HepG2 (cell line): ENCODE results near the gene DMRTB1. TPM values are rescaled to one million over a fixed set of nuclear protein-coding genes. Genes with fewer than 3 reads are reported as not detected.

ENCODE experiments used
- ATAC-seq: fragments of 200-7000 bp; cut with Tn5 transposase; 3 replicates; pipeline ENCODE4 v1.9.1; 2020; ENCODE audit warnings: mild to moderate bottlenecking, moderate library complexity
- BruUV-seq: library from RNA; stranded (reverse); fragments of 400-500 nt; replicated peaks from 2 replicates; lab custom pipeline; 2021; lab: Mats Ljungman, UMichigan
- CTCF ChIA-PET: fragments of 300-600 bp; formaldehyde crosslinking; extraction: SDS; loops from one replicate; lab custom pipeline; 2021; ENCODE audit warnings: low total read pairs, inconsistent platforms, low intra/inter-chr PET ratio; lab: Yijun Ruan, JAX
- POLR2A ChIA-PET: fragments of 350-600 bp; sonication (Branson Sonifier 250); formaldehyde crosslinking; loops from one replicate; lab custom pipeline; 2020; ENCODE audit warnings: antibody characterized with exemption, inconsistent platforms; lab: Yijun Ruan, JAX
- DNase-seq: peaks from one replicate; pipeline ENCODE4 v3.0.0-alpha.2; 2015; ENCODE audit warnings: low spot score
- FAIRE-seq: peaks from 3 replicates; lab custom pipeline; 2011; peaks lifted over from hg19 to GRCh38; lab: Jason Lieb, UNC
- H2AFZ ChIP-seq: one replicate; pipeline ENCODE4 v1.6.1; 2011; ENCODE audit warnings: low read length, inconsistent platforms
- H3K27ac ChIP-seq: fragments of 300-600 bp; 3 replicates; pipeline ENCODE4 v1.8.0; 2011; ENCODE audit warnings: mixed run types, mild to moderate bottlenecking, mixed read lengths, low read length, inconsistent platforms; ENCODE audit not compliant: insufficient read depth; ENCODE audit errors: extremely low read length
- H3K27me3 ChIP-seq, 2 experiments: fragments of 200-600 bp in 1 of 2; 2 replicates in 1 of 2; 3 replicates in 1 of 2; pipeline versions ENCODE4 v1.6.0 to v1.8.0; 2011; ENCODE audit warnings: low read length in 2 of 2, mild to moderate bottlenecking in 2 of 2, moderate library complexity in 2 of 2, inconsistent platforms in 1 of 2; ENCODE audit not compliant: insufficient read depth in 2 of 2, control insufficient read depth in 1 of 2
- H3K36me3 ChIP-seq, 2 experiments: fragments of 200-600 bp in 1 of 2; replicated peaks in 1 of 2; 2 replicates in 1 of 2; 3 replicates in 1 of 2; pipeline versions ENCODE4 v1.5.1 to v1.8.0; 2011; ENCODE audit warnings: low read length in 2 of 2, inconsistent platforms in 1 of 2; ENCODE audit not compliant: insufficient read depth in 2 of 2, control insufficient read depth in 1 of 2
- H3K4me1 ChIP-seq: 2 replicates; pipeline ENCODE4 v1.5.1; 2012; ENCODE audit warnings: low read length, inconsistent platforms; ENCODE audit not compliant: insufficient read depth
- H3K4me2 ChIP-seq: 2 replicates; pipeline ENCODE4 v1.6.0; 2011; ENCODE audit warnings: low read depth, low read length, inconsistent platforms
- H3K4me3 ChIP-seq, 3 experiments: fragments of 200-600 bp in 1 of 3; sonication (generic), shearing (Covaris generic) in 1 of 3; replicated peaks in 1 of 3; 2 replicates each; pipeline ENCODE4 v1.5.1; 2011 to 2016; ENCODE audit warnings: low read length in 3 of 3, inconsistent platforms in 2 of 3, low read depth in 2 of 3, mild to moderate bottlenecking in 2 of 3, control low read depth in 1 of 3, mixed read lengths in 1 of 3; ENCODE audit not compliant: insufficient read depth in 1 of 3
- H3K79me2 ChIP-seq: one replicate; pipeline ENCODE4 v1.6.1; 2011; ENCODE audit warnings: low read length, inconsistent platforms; ENCODE audit not compliant: insufficient read depth
- H3K9ac ChIP-seq: 2 replicates; pipeline ENCODE4 v1.6.0; 2011; ENCODE audit warnings: mild to moderate bottlenecking, low read depth, low read length, inconsistent platforms; ENCODE audit not compliant: insufficient read depth
- H3K9me3 ChIP-seq: 2 replicates; pipeline ENCODE4 v1.5.1; 2012; ENCODE audit warnings: mild to moderate bottlenecking, low read length
- H4K20me1 ChIP-seq: 2 replicates; pipeline ENCODE4 v1.6.0; 2011; ENCODE audit warnings: inconsistent platforms, mild to moderate bottlenecking, low read length, moderate library complexity; ENCODE audit not compliant: insufficient read depth
- CCAR2 ChIP-seq: fragments of 200-400 bp; formaldehyde crosslinking; optimal IDR thresholded peaks from 2 replicates; pipeline ENCODE3; 2018; ENCODE audit warnings: low read depth, mild to moderate bottlenecking, low read length, moderate library complexity
- CREBL2 ChIP-seq: sonication (generic); formaldehyde crosslinking; IDR thresholded peaks from 2 replicates; pipeline ENCODE4 v1.8.1; 2023; ENCODE audit warnings: missing genetic modification reagents, mild to moderate bottlenecking, borderline replicate concordance
- HNF1B ChIP-seq: sonication (generic); formaldehyde crosslinking; IDR thresholded peaks from 2 replicates; pipeline ENCODE4 v1.5.1; 2020; ENCODE audit warnings: mild to moderate bottlenecking, moderate library complexity, missing genetic modification reagents
- KLF11 ChIP-seq: IDR thresholded peaks from 2 replicates; pipeline ENCODE4 v1.6.1; 2016; ENCODE audit warnings: missing compliant biosample characterization
- KLF16 ChIP-seq, 2 experiments: sonication (generic) in 1 of 2; formaldehyde crosslinking in 1 of 2; IDR thresholded peaks; 2 replicates each; pipeline versions ENCODE4 v1.6.1 to v1.8.0; 2016 to 2023; ENCODE audit warnings: missing genetic modification reagents in 2 of 2, missing compliant biosample characterization in 1 of 2
- MED1 ChIP-seq: sonication (generic); formaldehyde crosslinking; IDR thresholded peaks from 2 replicates; pipeline ENCODE4 v1.4.0; 2020; ENCODE audit warnings: missing genetic modification reagents
- MYC ChIP-seq: sonication (generic); formaldehyde crosslinking; IDR thresholded peaks from 2 replicates; pipeline ENCODE4 v1.9.0; 2021; ENCODE audit warnings: missing genetic modification reagents, borderline replicate concordance
- RARG ChIP-seq: sonication (generic); formaldehyde crosslinking; IDR thresholded peaks from 2 replicates; pipeline ENCODE4 v1.4.0; 2020; ENCODE audit warnings: low read depth, mild to moderate bottlenecking, missing genetic modification reagents
- TEAD3 ChIP-seq: optimal IDR thresholded peaks from 2 replicates; pipeline ENCODE3; 2016; ENCODE audit warnings: borderline replicate concordance
- TRAFD1 ChIP-seq: sonication (generic); formaldehyde crosslinking; IDR thresholded peaks from 2 replicates; pipeline ENCODE4 v1.5.1; 2020; ENCODE audit warnings: missing genetic modification reagents, mild to moderate bottlenecking, borderline replicate concordance
- ZNF235 ChIP-seq: sonication (generic); formaldehyde crosslinking; IDR thresholded peaks from 2 replicates; pipeline ENCODE4 v1.8.1; 2023; ENCODE audit warnings: mild to moderate bottlenecking, missing genetic modification reagents, borderline replicate concordance
- ZNF367 ChIP-seq: sonication (generic); formaldehyde crosslinking; IDR thresholded peaks from 2 replicates; pipeline ENCODE4 v1.4.0; 2020; ENCODE audit warnings: missing genetic modification reagents, borderline replicate concordance
- ZNF614 ChIP-seq: IDR thresholded peaks from 2 replicates; pipeline ENCODE4 v1.6.1; 2018; ENCODE audit warnings: missing biosample characterization, missing genetic modification reagents, inconsistent platforms, borderline replicate concordance
- ZNF724P ChIP-seq: sonication (generic); formaldehyde crosslinking; IDR thresholded peaks from 2 replicates; pipeline ENCODE4 v1.8.0; 2022; ENCODE audit warnings: missing genetic modification reagents, borderline replicate concordance
- ZNF839 ChIP-seq: sonication (generic); formaldehyde crosslinking; IDR thresholded peaks from 2 replicates; pipeline ENCODE4 v1.4.0; 2020; ENCODE audit warnings: missing genetic modification reagents, mild to moderate bottlenecking, borderline replicate concordance
- WGBS: methylation state at CpG from one replicate; pipeline ENCODE4 v1.1.6; 2017; ENCODE audit warnings: low lambda C conversion rate; 5-methylcytosine and 5-hydroxymethylcytosine counted together
- in situ Hi-C: cut with HindIII; loops from 2 replicates; pipeline ENCODE4 v1.10.0; 2017; ENCODE audit warnings: low pct_unique_long_range_greater_than_20kb; ENCODE audit not compliant: extremely low pct_ligation_motif_present
- intact Hi-C: fragments of 100-400 bp; cut with micrococcal nuclease; formaldehyde crosslinking; loops from one replicate; pipeline ENCODE4 v1.10.0; 2022; ENCODE audit not compliant: unreplicated experiment
- polyA plus RNA-seq, 8 experiments: library from polyadenylated mRNA; depleted of rRNA in 3 of 8; stranded (reverse) in 7 of 8; unstranded in 1 of 8; fragments of >200 nt; fragmentation: Illumina TruSeq in 4 of 8; extraction: Trizol in 4 of 8; gene quantifications; 2 replicates each; pipeline versions ENCODE4 v1.2.1 to v1.2.3, GENCODE V29; 2011 to 2016; ENCODE audit warnings: low read depth in 4 of 8, missing spikeins in 1 of 8, mixed read lengths in 1 of 8; ENCODE audit not compliant: insufficient read depth in 1 of 8
- total RNA-seq, 5 experiments: library from RNA; depleted of rRNA; stranded (reverse); fragments of >200 nt; fragmentation: Illumina TruSeq; extraction: Trizol; gene quantifications; 2 replicates each; pipeline ENCODE4 v1.2.3, GENCODE V29; 2016; ENCODE audit warnings: low read depth in 1 of 5
- TF ChIP-seq, protein P1 (sequence below): sonication (generic); formaldehyde crosslinking; IDR thresholded peaks from 2 replicates; pipeline ENCODE4 v1.4.0; 2020; ENCODE audit warnings: missing genetic modification reagents
- TF ChIP-seq, protein P2 (sequence below): sonication (generic); formaldehyde crosslinking; IDR thresholded peaks from 2 replicates; pipeline ENCODE4 v1.4.0; 2020; ENCODE audit warnings: missing genetic modification reagents

The DMRTB1 gene
- total and polyA plus RNA-seq, 2 of the 13 experiments (the other 11 are each of a cell fraction or from before 2014, with no cell fraction given), result not detected

- no TSS peak for BruUV-seq
- TF ChIP-seq KLF11 (CRISPR knock-in tag) (no peak), TRAFD1 (CRISPR knock-in tag) (no peak), ZNF839 (CRISPR knock-in tag) (no peak), TEAD3 (CRISPR knock-in tag) (no peak), HNF1B (CRISPR knock-in tag) (no peak), CCAR2 (no peak), KLF16 (CRISPR knock-in tag; IDR thresholded peaks at IDR 0.05) (no peak), ZNF367 (CRISPR knock-in tag) (no peak), RARG (CRISPR knock-in tag) (no peak), ZNF724P (CRISPR knock-in tag) (no peak), CREBL2 (no peak), MED1 (CRISPR knock-in tag) (no peak), MYC (no peak), ZNF235 (no peak), ZNF614 (no peak)
- TF ChIP-seq, protein P1, sequence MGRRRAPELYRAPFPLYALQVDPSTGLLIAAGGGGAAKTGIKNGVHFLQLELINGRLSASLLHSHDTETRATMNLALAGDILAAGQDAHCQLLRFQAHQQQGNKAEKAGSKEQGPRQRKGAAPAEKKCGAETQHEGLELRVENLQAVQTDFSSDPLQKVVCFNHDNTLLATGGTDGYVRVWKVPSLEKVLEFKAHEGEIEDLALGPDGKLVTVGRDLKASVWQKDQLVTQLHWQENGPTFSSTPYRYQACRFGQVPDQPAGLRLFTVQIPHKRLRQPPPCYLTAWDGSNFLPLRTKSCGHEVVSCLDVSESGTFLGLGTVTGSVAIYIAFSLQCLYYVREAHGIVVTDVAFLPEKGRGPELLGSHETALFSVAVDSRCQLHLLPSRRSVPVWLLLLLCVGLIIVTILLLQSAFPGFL (CRISPR knock-in tag), result no peak
- TF ChIP-seq, protein P2, sequence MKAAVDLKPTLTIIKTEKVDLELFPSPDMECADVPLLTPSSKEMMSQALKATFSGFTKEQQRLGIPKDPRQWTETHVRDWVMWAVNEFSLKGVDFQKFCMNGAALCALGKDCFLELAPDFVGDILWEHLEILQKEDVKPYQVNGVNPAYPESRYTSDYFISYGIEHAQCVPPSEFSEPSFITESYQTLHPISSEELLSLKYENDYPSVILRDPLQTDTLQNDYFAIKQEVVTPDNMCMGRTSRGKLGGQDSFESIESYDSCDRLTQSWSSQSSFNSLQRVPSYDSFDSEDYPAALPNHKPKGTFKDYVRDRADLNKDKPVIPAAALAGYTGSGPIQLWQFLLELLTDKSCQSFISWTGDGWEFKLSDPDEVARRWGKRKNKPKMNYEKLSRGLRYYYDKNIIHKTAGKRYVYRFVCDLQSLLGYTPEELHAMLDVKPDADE (CRISPR knock-in tag), result no peak
- TF ChIP-seq, all 625 proteins: peak for 0
- in situ Hi-C loops (no loop called here), intact Hi-C loops (no loop called here)
- ATAC-seq (no peak), DNase-seq (no peak), FAIRE-seq (no peak)
- no peak overlapping the region for H3K4me3 ChIP-seq
- no peaks in the 10 kb centered on the region for H4K20me1 ChIP-seq
- H3K36me3 ChIP-seq, result no peaks in the 10 kb centered on the region
- H3K4me1 ChIP-seq, result no peaks in the 10 kb centered on the region
- H3K4me2 ChIP-seq, result no peak overlapping the region
- H3K9ac ChIP-seq, result no peak overlapping the region
- CTCF ChIA-PET, result no interaction called here
- no peak overlapping the region for H3K27ac ChIP-seq
- H3K9me3 ChIP-seq, result no peaks in the 10 kb centered on the region
- H3K27me3 ChIP-seq, result peaks cover 0 to 16% of the 10 kb centered on the region in 2 experiments; a peak in 3 of 5 replicates
- no peak overlapping the region for H2AFZ ChIP-seq
- POLR2A ChIA-PET, result no interaction called here
- 0% methylated on average over 2 of the region's 3 CpGs for WGBS
- no peaks in the 10 kb centered on the region for H3K79me2 ChIP-seq
Measured at GRCh38 chr1:53432611-53433010, 26.6 kb upstream of the DMRTB1 start.
